ENCODE results near the gene CEP44.

CEP44 gene

DNA sequence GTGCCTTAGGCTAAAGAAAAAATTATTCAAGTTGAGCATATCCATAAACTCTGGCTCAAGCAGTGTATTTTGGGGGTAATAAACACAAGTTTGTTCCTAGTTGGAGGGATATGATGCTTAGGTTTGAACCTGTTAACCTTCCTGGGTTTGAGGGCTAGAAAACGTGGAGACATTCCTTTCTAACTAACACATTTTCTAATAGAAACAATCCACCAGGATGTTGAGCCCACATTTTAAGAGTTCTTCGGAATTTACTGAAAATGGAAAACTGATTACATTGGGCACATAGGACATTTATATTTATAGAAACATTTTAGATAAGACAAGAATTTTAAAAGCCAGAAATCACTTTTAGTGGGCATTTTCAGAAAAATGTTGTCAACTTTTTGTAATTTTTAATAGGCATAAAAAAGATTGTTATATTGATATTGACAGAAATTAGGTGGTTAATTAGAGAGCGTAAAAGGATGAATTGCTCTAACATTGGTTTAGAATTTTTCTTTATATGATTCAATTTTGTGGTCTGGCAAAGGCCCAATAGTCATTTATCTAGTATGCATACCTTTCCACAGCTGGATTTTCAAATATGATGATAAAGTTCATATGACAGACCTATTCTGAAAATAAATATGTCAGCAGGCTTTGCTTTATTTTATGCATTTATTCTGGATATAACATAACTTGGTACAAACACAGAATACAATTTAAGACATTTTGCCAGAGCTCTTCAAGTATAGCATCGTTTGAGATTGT lies 49.2 kb downstream of the CEP44 start:
- in situ Hi-C loops (cut with HindIII; ENCODE audit: low pct_ligation_motif_present, low sequenced_read_pairs) = no loop called here
- TF ChIP-seq, protein P1, sequence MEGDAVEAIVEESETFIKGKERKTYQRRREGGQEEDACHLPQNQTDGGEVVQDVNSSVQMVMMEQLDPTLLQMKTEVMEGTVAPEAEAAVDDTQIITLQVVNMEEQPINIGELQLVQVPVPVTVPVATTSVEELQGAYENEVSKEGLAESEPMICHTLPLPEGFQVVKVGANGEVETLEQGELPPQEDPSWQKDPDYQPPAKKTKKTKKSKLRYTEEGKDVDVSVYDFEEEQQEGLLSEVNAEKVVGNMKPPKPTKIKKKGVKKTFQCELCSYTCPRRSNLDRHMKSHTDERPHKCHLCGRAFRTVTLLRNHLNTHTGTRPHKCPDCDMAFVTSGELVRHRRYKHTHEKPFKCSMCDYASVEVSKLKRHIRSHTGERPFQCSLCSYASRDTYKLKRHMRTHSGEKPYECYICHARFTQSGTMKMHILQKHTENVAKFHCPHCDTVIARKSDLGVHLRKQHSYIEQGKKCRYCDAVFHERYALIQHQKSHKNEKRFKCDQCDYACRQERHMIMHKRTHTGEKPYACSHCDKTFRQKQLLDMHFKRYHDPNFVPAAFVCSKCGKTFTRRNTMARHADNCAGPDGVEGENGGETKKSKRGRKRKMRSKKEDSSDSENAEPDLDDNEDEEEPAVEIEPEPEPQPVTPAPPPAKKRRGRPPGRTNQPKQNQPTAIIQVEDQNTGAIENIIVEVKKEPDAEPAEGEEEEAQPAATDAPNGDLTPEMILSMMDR (IDR thresholded peaks at IDR 0.05; ENCODE audit: low read depth, low read length, missing control alignments) = no peak
- no peaks in the 10 kb centered on the region for H3K27me3 ChIP-seq (replicated peaks)
- DNase-seq = no peak
- H3K36me3 ChIP-seq (replicated peaks) = no peaks in the 10 kb centered on the region
- H3K4me3 ChIP-seq (ENCODE audit: low read depth, low read length) = no peak overlapping the region
- no peak overlapping the region for H3K27ac ChIP-seq

DNA sequence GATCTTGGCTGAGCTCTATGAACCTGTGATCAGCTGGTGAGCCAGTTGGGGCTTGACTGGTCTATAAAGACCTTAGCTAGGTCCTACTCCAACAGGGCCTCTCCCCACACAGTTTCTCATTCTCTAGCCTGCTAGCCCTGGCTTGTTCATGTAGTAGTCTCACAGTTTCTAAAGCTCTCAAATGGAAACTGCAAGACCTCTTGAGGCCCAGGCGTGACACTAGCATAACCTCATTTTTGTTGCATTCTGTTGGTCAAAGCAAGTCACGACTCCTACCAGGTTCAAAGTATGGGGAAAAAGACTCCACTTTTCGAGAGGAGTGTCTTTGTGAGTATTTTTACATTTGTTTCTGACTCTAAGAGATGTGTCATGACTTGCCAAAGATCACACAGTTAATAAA lies 50.9 kb downstream of the CEP44 start:
- no peak overlapping the region for H3K27ac ChIP-seq
- in situ Hi-C loops (cut with HindIII; ENCODE audit: low pct_ligation_motif_present, low sequenced_read_pairs) = no loop called here

DNA sequence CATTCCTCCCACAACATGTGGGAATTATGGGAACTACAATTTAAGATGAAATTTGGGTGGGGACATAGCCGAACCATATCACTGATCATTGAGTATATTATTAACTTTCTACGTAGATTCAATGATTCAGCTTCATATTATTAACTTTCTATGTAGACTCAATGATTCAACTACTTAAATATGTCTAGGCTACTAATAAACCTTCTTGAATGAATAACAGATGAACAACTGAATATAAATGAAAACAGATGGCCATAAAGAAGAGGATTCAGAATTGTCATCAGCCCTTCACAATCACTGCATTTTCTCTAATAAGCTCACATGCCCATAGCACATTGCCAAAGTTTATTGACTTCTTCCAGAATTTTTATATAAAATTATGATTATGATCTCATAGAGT lies 57.0 kb downstream of the CEP44 start:
- no peak for DNase-seq
- TF ChIP-seq, protein P1 (IDR thresholded peaks at IDR 0.05; ENCODE audit: low read depth, low read length, missing control alignments) = no peak
- H3K27me3 ChIP-seq (replicated peaks) = no peaks in the 10 kb centered on the region
- in situ Hi-C loops (cut with HindIII; ENCODE audit: low pct_ligation_motif_present, low sequenced_read_pairs) = no loop called here
- no peak overlapping the region for H3K27ac ChIP-seq
- no peaks in the 10 kb centered on the region for H3K36me3 ChIP-seq (replicated peaks)
- H3K4me3 ChIP-seq (ENCODE audit: low read depth, low read length) = no peak overlapping the region

More for the DNA sequence above, 50.9 kb downstream of the CEP44 start:
- Histone ChIP-seq H3K36me3 (replicated peaks) (no peaks in the 10 kb centered on the region), H3K27me3 (replicated peaks) (no peaks in the 10 kb centered on the region), H3K4me3 (ENCODE audit: low read depth, low read length) (no peak overlapping the region)
- no peak for DNase-seq
- TF ChIP-seq, protein P1 (IDR thresholded peaks at IDR 0.05; ENCODE audit: low read depth, low read length, missing control alignments) = no peak

DNA sequence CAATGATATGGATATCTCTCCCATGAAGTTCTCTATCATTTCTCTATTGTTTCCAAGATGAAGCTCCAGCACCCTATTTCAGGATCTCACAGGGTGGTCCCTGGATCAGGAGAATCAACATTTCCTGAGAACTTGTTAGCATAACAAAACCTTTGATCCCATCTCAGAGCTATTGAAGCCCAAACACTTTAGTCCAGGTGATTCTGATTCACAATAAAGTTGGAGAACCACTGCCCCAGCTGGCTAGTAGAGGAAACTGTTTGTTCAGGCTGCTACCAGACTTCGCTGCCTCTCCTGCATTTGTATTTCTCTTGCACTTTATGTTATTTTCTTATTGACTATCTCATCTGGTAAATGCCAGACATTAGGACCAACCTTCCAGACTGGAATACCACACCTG lies 65.4 kb downstream of the CEP44 start:
- H3K27me3 ChIP-seq (replicated peaks) = no peaks in the 10 kb centered on the region
- TF ChIP-seq, protein P1 (IDR thresholded peaks at IDR 0.05; ENCODE audit: low read depth, low read length, missing control alignments) = no peak
- no peak overlapping the region for H3K27ac ChIP-seq
- in situ Hi-C loops (cut with HindIII; ENCODE audit: low pct_ligation_motif_present, low sequenced_read_pairs) = no loop called here
- no peaks in the 10 kb centered on the region for H3K36me3 ChIP-seq (replicated peaks)
- no peak overlapping the region for H3K4me3 ChIP-seq (ENCODE audit: low read depth, low read length)
- no peak for DNase-seq

DNA sequence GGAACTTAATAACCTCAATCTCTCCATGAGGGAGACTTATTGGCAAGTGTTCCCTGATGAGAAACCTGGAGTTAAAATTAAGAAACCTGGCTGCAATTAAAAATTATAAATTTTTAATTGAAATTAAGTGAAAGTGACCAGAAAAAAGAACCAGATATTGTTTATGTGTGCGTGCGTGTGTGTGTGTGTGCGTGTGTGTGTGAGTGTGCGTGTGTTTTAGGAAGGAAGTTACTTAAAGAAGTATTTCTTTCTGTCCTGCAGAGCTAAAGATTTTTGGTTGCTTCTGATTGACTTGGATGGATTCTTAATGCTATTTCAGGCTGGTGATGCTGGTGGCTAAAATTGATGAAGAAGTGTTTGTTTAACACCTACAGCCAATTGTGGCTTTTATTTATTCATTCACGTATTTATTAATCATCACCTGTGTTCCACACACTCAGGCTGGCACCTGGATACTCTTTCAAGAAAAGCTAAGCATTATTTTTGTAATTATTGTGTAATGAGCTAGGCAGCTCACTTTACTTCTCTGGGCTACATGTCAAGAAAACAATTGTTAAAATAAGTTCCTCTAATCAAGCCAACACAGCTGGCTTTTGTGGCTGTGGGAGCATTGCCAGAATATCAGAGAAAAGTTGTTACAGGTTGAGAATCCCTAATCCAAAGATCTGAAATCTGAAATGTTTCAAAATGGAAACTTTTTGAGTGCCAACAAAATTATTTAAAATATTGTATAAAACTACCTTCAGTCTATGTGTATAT lies 68.5 kb downstream of the CEP44 start:
- H3K36me3 ChIP-seq (replicated peaks) = no peaks in the 10 kb centered on the region
- no peak overlapping the region for H3K4me3 ChIP-seq (ENCODE audit: low read depth, low read length)
- H3K27me3 ChIP-seq (replicated peaks) = no peaks in the 10 kb centered on the region
- TF ChIP-seq, protein P1 (IDR thresholded peaks at IDR 0.05; ENCODE audit: low read depth, low read length, missing control alignments) = no peak
- no peak overlapping the region for H3K27ac ChIP-seq
- in situ Hi-C loops (cut with HindIII; ENCODE audit: low pct_ligation_motif_present, low sequenced_read_pairs) = loop anchor here (25.0 kb wide), 1 partner anchor 285 kb away; no protein-coding TSS in a partner anchor
- DNase-seq = no peak
